Measurements from ENCODE around the gene C2CD2. TPM values are rescaled to one million over a fixed set of nuclear protein-coding genes. Genes with fewer than 3 reads are reported as not detected.

The C2CD2 gene
- total and polyA plus RNA-seq, 10 of the 15 experiments (the other 5 are each of a cell fraction or from before 2014, with no cell fraction given) = 2.2 to 30.9 (median 9.9) TPM

DNA sequence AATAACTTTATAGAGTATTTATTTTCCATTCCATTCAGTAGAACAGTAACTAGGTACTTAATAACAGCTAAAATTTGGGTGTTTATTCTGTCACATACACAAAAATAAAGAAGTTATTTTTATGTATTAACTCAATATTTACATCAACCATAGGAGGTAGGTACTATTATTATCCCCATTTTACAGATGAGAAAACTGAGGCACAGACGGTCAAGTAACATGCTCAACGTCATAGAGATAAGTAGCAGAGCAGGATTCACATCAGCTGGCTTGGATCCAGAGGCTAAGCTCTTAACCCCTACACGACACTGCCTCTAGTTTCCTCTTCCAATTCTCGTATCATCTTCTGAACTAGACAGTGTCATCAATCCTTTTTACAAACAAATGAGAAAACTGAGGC, 47.1 kb upstream of the C2CD2 start:
- Histone ChIP-seq H3K79me2 (ENCODE audit: control insufficient read depth, insufficient read depth, low read length) (peaks cover 38% of the 10 kb centered on the region), H2AFZ (ENCODE audit: control insufficient read depth, low read depth, low read length) (no peak overlapping the region), H3K4me2 (ENCODE audit: control insufficient read depth, insufficient read depth) (no peak overlapping the region), H4K20me1 (ENCODE audit: control insufficient read depth, insufficient read depth) (no peaks in the 10 kb centered on the region), H3K9me3 (replicated peaks; ENCODE audit: control insufficient read depth, insufficient read depth, low read length) (peaks cover 9% of the 10 kb centered on the region; the same call in 2 of the 3 replicates), H3K4me3 (no peak overlapping the region), H3K4me1 (ENCODE audit: control insufficient read depth, insufficient read depth, low read length) (peaks cover 19% of the 10 kb centered on the region), H3K27ac (ENCODE audit: control insufficient read depth, insufficient read depth) (no peak overlapping the region), H3K27me3 (replicated peaks in 1 of 2; ENCODE audit: control insufficient read depth in 2 of 2, insufficient read depth in 2 of 2, low read length in 1 of 2) (no peaks in the 10 kb centered on the region), H3K36me3 (ENCODE audit: control insufficient read depth in 2 of 2, insufficient read depth in 2 of 2, low read length in 1 of 2) (peaks cover 3 to 23% of the 10 kb centered on the region in 2 experiments), H3K9ac (ENCODE audit: control insufficient read depth, insufficient read depth, low read length) (no peak overlapping the region)
- ChIA-PET POLR2A (interaction anchor here (0.6 to 1.5 kb wide), 3 partner anchors 45 to 75 kb away, joined by 3 to 4 read pairs (median 4); no protein-coding TSS in a partner anchor), CTCF (interaction anchor here (1.2 to 2.0 kb wide), 2 partner anchors 78 to 117 kb away, joined by 4 to 9 read pairs; no protein-coding TSS in a partner anchor), RAD21 (ENCODE audit: unreplicated experiment) (interaction anchor here (1.0 kb wide), 2 partner anchors 9 to 116 kb away, joined by 3 read pairs; partner anchors contain the start of gene ZBTB21), SMC1A (ENCODE audit: uncharacterized antibody, unreplicated experiment) (interaction anchor here (1.2 to 1.3 kb wide), 2 partner anchors 12 to 108 kb away, joined by 3 read pairs; no protein-coding TSS in a partner anchor)
- FAIRE-seq = no peak
- DNase-seq (ENCODE audit: low read depth, low spot score) = no peak
- BruUV-seq (replicated peaks) = no TSS peak
- TF ChIP-seq CHD2 (IDR thresholded peaks at IDR 0.05; ENCODE audit: borderline replicate concordance, low read depth, low read length) (no peak), KLF5 (IDR thresholded peaks at IDR 0.05; ENCODE audit: partially characterized antibody) (no peak)
- TF ChIP-seq, protein P1, sequence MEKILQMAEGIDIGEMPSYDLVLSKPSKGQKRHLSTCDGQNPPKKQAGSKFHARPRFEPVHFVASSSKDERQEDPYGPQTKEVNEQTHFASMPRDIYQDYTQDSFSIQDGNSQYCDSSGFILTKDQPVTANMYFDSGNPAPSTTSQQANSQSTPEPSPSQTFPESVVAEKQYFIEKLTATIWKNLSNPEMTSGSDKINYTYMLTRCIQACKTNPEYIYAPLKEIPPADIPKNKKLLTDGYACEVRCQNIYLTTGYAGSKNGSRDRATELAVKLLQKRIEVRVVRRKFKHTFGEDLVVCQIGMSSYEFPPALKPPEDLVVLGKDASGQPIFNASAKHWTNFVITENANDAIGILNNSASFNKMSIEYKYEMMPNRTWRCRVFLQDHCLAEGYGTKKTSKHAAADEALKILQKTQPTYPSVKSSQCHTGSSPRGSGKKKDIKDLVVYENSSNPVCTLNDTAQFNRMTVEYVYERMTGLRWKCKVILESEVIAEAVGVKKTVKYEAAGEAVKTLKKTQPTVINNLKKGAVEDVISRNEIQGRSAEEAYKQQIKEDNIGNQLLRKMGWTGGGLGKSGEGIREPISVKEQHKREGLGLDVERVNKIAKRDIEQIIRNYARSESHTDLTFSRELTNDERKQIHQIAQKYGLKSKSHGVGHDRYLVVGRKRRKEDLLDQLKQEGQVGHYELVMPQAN (conservative IDR thresholded peaks at IDR 0.05) = no peak
- intact Hi-C loops (cut with micrococcal nuclease; ENCODE audit: unreplicated experiment) (loop anchor here (5.0 to 10.0 kb wide), 3 partner anchors 49 to 636 kb away; partner anchors contain the start of genes C2CD2 and MX2), in situ Hi-C loops (cut with MboI) (loop anchor here (5.0 kb wide), 1 partner anchor 74 kb away; no protein-coding TSS in a partner anchor)
- WGBS (ENCODE audit: insufficient coverage, insufficient replicate concordance, low lambda C conversion rate, missing lambda C conversion rate) = 90% methylated on average over 4 of the region's 4 CpGs
- no peak for ATAC-seq

DNA sequence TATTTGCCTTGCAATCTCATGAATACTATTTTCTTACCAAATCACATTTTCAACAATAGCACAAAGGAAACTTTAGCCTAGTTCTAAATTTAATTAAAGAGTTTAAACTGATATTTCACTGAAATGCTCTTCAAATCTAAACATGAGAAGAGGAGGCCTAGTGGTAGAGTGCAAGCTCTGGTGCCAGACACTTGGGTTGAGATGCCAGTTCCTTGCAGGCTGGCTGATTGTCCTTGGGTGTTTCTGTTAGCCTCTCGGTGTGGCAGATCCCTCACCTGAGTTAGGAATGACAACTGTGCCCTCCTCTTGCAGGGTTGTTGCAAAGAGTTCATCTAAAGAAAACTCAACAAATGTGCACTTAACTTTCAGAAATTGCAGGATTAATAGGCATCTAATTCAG, 43.8 kb upstream of the C2CD2 start:
- ATAC-seq (no peak), FAIRE-seq (no peak), DNase-seq (ENCODE audit: low read depth, low spot score) (no peak)
- in situ Hi-C loops (cut with MboI) (no loop called here), intact Hi-C loops (cut with micrococcal nuclease; ENCODE audit: unreplicated experiment) (no loop called here)
- Histone ChIP-seq H3K79me2 (ENCODE audit: control insufficient read depth, insufficient read depth, low read length) (peaks cover 16% of the 10 kb centered on the region), H4K20me1 (ENCODE audit: control insufficient read depth, insufficient read depth) (no peaks in the 10 kb centered on the region), H3K4me3 (no peak overlapping the region), H3K27me3 (replicated peaks in 1 of 2; ENCODE audit: control insufficient read depth in 2 of 2, insufficient read depth in 2 of 2, low read length in 1 of 2) (no peaks in the 10 kb centered on the region), H3K9me3 (replicated peaks; ENCODE audit: control insufficient read depth, insufficient read depth, low read length) (peaks cover 14% of the 10 kb centered on the region; the same call in 2 of the 3 replicates), H3K4me1 (ENCODE audit: control insufficient read depth, insufficient read depth, low read length) (peaks cover 8% of the 10 kb centered on the region), H2AFZ (ENCODE audit: control insufficient read depth, low read depth, low read length) (no peak overlapping the region), H3K27ac (ENCODE audit: control insufficient read depth, insufficient read depth) (no peak overlapping the region), H3K36me3 (ENCODE audit: control insufficient read depth in 2 of 2, insufficient read depth in 2 of 2, low read length in 1 of 2) (peaks cover 3 to 37% of the 10 kb centered on the region in 2 experiments), H3K4me2 (ENCODE audit: control insufficient read depth, insufficient read depth) (no peak overlapping the region), H3K9ac (ENCODE audit: control insufficient read depth, insufficient read depth, low read length) (no peak overlapping the region)
- POLR2A ChIA-PET = no interaction called here
- SMC1A ChIA-PET (ENCODE audit: uncharacterized antibody, unreplicated experiment) = interaction anchor here (0.5 to 1.0 kb wide), 2 partner anchors 8 to 635 kb away, joined by 3 read pairs; no protein-coding TSS in a partner anchor
- RAD21 ChIA-PET (ENCODE audit: unreplicated experiment) = no interaction called here
- CTCF ChIA-PET = no interaction called here
- BruUV-seq (replicated peaks) = no TSS peak
- 100% methylated on average over 1 of the region's 1 CpG for WGBS (ENCODE audit: insufficient coverage, insufficient replicate concordance, low lambda C conversion rate, missing lambda C conversion rate)
- TF ChIP-seq, protein P1 (conservative IDR thresholded peaks at IDR 0.05) = no peak
- TF ChIP-seq RAD51 (IDR thresholded peaks at IDR 0.05) = no peak
- no peak for TF ChIP-seq NR2C2 (IDR thresholded peaks at IDR 0.05; ENCODE audit: borderline replicate concordance, control insufficient read depth, insufficient read length, low read depth)
- TF ChIP-seq SREBF2 (IDR thresholded peaks at IDR 0.05; ENCODE audit: low read length) = no peak
- TF ChIP-seq, protein P2, sequence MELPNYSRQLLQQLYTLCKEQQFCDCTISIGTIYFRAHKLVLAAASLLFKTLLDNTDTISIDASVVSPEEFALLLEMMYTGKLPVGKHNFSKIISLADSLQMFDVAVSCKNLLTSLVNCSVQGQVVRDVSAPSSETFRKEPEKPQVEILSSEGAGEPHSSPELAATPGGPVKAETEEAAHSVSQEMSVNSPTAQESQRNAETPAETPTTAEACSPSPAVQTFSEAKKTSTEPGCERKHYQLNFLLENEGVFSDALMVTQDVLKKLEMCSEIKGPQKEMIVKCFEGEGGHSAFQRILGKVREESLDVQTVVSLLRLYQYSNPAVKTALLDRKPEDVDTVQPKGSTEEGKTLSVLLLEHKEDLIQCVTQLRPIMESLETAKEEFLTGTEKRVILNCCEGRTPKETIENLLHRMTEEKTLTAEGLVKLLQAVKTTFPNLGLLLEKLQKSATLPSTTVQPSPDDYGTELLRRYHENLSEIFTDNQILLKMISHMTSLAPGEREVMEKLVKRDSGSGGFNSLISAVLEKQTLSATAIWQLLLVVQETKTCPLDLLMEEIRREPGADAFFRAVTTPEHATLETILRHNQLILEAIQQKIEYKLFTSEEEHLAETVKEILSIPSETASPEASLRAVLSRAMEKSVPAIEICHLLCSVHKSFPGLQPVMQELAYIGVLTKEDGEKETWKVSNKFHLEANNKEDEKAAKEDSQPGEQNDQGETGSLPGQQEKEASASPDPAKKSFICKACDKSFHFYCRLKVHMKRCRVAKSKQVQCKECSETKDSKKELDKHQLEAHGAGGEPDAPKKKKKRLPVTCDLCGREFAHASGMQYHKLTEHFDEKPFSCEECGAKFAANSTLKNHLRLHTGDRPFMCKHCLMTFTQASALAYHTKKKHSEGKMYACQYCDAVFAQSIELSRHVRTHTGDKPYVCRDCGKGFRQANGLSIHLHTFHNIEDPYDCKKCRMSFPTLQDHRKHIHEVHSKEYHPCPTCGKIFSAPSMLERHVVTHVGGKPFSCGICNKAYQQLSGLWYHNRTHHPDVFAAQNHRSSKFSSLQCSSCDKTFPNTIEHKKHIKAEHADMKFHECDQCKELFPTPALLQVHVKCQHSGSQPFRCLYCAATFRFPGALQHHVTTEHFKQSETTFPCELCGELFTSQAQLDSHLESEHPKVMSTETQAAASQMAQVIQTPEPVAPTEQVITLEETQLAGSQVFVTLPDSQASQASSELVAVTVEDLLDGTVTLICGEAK (IDR thresholded peaks at IDR 0.05; ENCODE audit: borderline replicate concordance) = no peak
- TF ChIP-seq CHD2 (IDR thresholded peaks at IDR 0.05; ENCODE audit: borderline replicate concordance, low read depth, low read length) = no peak

Measured in GM12878 (cell line).